Endodermal cell (in vitro differentiated cells): ENCODE data around the gene RPL36AL. TPM values are rescaled to one million over a fixed set of nuclear protein-coding genes. Genes with fewer than 3 reads are reported as not detected.

Source experiments
- DNase-seq: peaks from one replicate; pipeline ENCODE4 v3.0.0-alpha.2; 2017
- H3K27ac ChIP-seq: 2 replicates; pipeline ENCODE4 v1.5.1; 2013; ENCODE audit warnings: mild to moderate bottlenecking, low read depth, low read length, moderate library complexity
- H3K27me3 ChIP-seq: 2 replicates; pipeline ENCODE4 v1.6.1; 2013; ENCODE audit warnings: mild to moderate bottlenecking, low read length, moderate library complexity; ENCODE audit not compliant: insufficient read depth, control insufficient read depth, poor library complexity, severe bottlenecking
- H3K36me3 ChIP-seq: 2 replicates; pipeline ENCODE4 v1.7.0; 2013; ENCODE audit warnings: mild to moderate bottlenecking, low read length, moderate library complexity; ENCODE audit not compliant: control insufficient read depth, insufficient read depth
- H3K4me1 ChIP-seq: one replicate; pipeline ENCODE4 v1.7.0; 2013; ENCODE audit warnings: low read length; ENCODE audit not compliant: control insufficient read depth, insufficient read depth
- H3K4me3 ChIP-seq: 2 replicates; pipeline ENCODE4 v1.5.1; 2013; ENCODE audit warnings: mild to moderate bottlenecking, low read length, moderate library complexity
- H3K9ac ChIP-seq: 2 replicates; pipeline ENCODE4 v1.6.1; 2013; ENCODE audit warnings: mild to moderate bottlenecking, low read length, moderate library complexity; ENCODE audit not compliant: poor library complexity, severe bottlenecking; ENCODE audit errors: extremely low read depth
- H3K9me3 ChIP-seq: 2 replicates; pipeline ENCODE4 v1.6.1; 2013; ENCODE audit warnings: mild to moderate bottlenecking, low read length, moderate library complexity; ENCODE audit not compliant: control insufficient read depth
- H3K27ac Mint-ChIP-seq: 2 replicates; pipeline ENCODE4 v1.8.0; 2020; ENCODE audit warnings: mixed read lengths
- H3K27me3 Mint-ChIP-seq: 2 replicates; pipeline ENCODE4 v1.8.0; 2021; ENCODE audit warnings: mild to moderate bottlenecking, mixed read lengths; ENCODE audit not compliant: insufficient read depth
- H3K36me3 Mint-ChIP-seq: 2 replicates; pipeline ENCODE4 v1.8.0; 2020; ENCODE audit warnings: low read depth, mixed read lengths
- H3K4me1 Mint-ChIP-seq: 2 replicates; pipeline ENCODE4 v1.8.0; 2020; ENCODE audit warnings: mixed read lengths
- H3K4me3 Mint-ChIP-seq: 2 replicates; pipeline ENCODE4 v1.8.0; 2020; ENCODE audit warnings: mild to moderate bottlenecking, moderate library complexity, mixed read lengths
- H3K9me3 Mint-ChIP-seq: 2 replicates; pipeline ENCODE4 v1.8.0; 2020; ENCODE audit warnings: mild to moderate bottlenecking, mixed read lengths
- WGBS, 2 experiments: methylation state at CpG; one replicate each; pipeline versions ENCODE4 v1.1.5 to v1.1.7; 2013; ENCODE audit warnings: missing lambda C conversion rate in 2 of 2, mixed read lengths in 1 of 2; ENCODE audit not compliant: insufficient coverage in 1 of 2, insufficient read length in 1 of 2; 5-methylcytosine and 5-hydroxymethylcytosine counted together
- total RNA-seq, 2 donors: library from RNA; stranded (reverse); fragmentation: NEBNext Ultra II Directional in 1 of 2; extraction: Animal tissue kit (Norgen Biotek cat#: 25700) in 1 of 2; gene quantifications; 2 replicates in 1 of 2; 3 replicates in 1 of 2; pipeline ENCODE4 v1.2.1, GENCODE V29; 2021
- TF ChIP-seq, protein P1 (sequence below): fragments of 200-600 bp; sonication (generic); conservative IDR thresholded peaks from 2 replicates; pipeline ENCODE4 v1.5.0; 2021; ENCODE audit warnings: antibody characterized with exemption, mild to moderate bottlenecking

The RPL36AL gene
- total RNA-seq, 2 donors from 2014 or later: 167 to 176 TPM

DNA sequence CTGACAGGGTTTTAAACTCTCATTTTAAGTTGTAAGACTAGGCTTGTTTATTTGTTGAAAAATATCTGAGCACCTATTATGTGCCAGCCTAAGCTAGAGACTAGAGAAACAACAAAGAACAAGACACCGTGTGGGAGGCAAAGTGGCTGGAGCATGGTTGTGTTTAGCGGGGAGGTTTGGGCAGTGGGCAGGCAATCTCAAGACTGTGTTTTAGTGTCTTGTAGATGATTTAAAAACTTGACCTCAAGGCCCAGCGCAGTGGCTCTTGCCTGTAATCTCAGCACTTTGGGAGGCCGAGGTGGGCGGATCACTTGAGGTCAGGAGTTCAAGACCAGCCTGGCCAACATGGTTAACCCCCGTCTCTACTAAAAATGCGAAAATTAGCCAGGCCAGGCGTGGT lies 7.8 kb downstream of the RPL36AL start:
- no peak for DNase-seq
- H3K36me3 ChIP-seq: peaks cover 37% of the 10 kb centered on the region
- no peak overlapping the region for H3K4me3 ChIP-seq
- Mint-ChIP-seq H3K4me3 (no peak overlapping the region), H3K4me1 (no peaks in the 10 kb centered on the region), H3K27me3 (no peaks in the 10 kb centered on the region), H3K27ac (no peak overlapping the region), H3K36me3 (peaks cover 22% of the 10 kb centered on the region), H3K9me3 (no peaks in the 10 kb centered on the region)
- H3K27ac ChIP-seq: no peak overlapping the region
- no peaks in the 10 kb centered on the region for H3K4me1 ChIP-seq
- H3K9me3 ChIP-seq: no peaks in the 10 kb centered on the region
- TF ChIP-seq, protein P1, sequence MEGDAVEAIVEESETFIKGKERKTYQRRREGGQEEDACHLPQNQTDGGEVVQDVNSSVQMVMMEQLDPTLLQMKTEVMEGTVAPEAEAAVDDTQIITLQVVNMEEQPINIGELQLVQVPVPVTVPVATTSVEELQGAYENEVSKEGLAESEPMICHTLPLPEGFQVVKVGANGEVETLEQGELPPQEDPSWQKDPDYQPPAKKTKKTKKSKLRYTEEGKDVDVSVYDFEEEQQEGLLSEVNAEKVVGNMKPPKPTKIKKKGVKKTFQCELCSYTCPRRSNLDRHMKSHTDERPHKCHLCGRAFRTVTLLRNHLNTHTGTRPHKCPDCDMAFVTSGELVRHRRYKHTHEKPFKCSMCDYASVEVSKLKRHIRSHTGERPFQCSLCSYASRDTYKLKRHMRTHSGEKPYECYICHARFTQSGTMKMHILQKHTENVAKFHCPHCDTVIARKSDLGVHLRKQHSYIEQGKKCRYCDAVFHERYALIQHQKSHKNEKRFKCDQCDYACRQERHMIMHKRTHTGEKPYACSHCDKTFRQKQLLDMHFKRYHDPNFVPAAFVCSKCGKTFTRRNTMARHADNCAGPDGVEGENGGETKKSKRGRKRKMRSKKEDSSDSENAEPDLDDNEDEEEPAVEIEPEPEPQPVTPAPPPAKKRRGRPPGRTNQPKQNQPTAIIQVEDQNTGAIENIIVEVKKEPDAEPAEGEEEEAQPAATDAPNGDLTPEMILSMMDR: no peak
- H3K9ac ChIP-seq: no peak overlapping the region
- WGBS, 2 experiments: 94 to 95% methylated on average over 8 of the region's 8 CpGs
- no peaks in the 10 kb centered on the region for H3K27me3 ChIP-seq

DNA sequence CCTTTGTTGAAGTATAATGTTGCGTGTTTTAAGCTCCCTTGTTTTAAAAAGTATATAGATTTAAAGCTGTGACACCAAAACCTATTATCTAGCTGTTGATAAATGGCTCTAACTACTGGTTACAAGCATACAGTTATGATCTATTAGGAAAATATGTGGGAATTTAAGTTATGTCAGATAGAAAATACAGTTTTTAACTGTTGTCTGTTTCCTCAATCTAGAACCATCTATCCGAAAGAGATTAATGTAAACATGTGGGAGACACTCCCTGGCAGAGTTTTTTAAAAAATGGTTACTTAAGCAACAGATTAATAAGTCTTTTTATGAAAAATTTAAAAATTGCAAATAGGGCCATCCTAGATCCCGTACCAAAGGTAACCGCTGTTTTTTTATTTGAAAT lies 8.2 kb downstream of the RPL36AL start:
- Histone ChIP-seq H3K4me1 (no peaks in the 10 kb centered on the region), H3K36me3 (peaks cover 37% of the 10 kb centered on the region), H3K9me3 (no peaks in the 10 kb centered on the region), H3K27me3 (no peaks in the 10 kb centered on the region), H3K27ac (no peak overlapping the region), H3K9ac (no peak overlapping the region), H3K4me3 (no peak overlapping the region)
- TF ChIP-seq, protein P1: no peak
- H3K27ac Mint-ChIP-seq: no peak overlapping the region
- no peaks in the 10 kb centered on the region for H3K9me3 Mint-ChIP-seq
- no peaks in the 10 kb centered on the region for H3K27me3 Mint-ChIP-seq
- WGBS, 2 experiments: 96 to 99% methylated on average over 3 to 4 of the region's 4 CpGs
- H3K4me3 Mint-ChIP-seq: no peak overlapping the region
- DNase-seq: no peak
- no peaks in the 10 kb centered on the region for H3K4me1 Mint-ChIP-seq
- H3K36me3 Mint-ChIP-seq: peaks cover 24% of the 10 kb centered on the region

- H3K9me3 ChIP-seq: no peaks in the 10 kb centered on the region
- no peaks in the 10 kb centered on the region for H3K27me3 ChIP-seq
- no peak overlapping the region for H3K27ac ChIP-seq
- no peak overlapping the region for H3K9ac ChIP-seq
- no peaks in the 10 kb centered on the region for H3K4me1 Mint-ChIP-seq
- H3K4me3 Mint-ChIP-seq: no peak overlapping the region
- no peaks in the 10 kb centered on the region for H3K4me1 ChIP-seq
- H3K27ac Mint-ChIP-seq: no peak overlapping the region
- peaks cover 31% of the 10 kb centered on the region for H3K36me3 ChIP-seq
- no peak overlapping the region for H3K4me3 ChIP-seq
- no peak for DNase-seq
- H3K36me3 Mint-ChIP-seq: peaks cover 29% of the 10 kb centered on the region
- 86 to 88% methylated on average over 6 of the region's 6 CpGs for WGBS, 2 experiments
- no peaks in the 10 kb centered on the region for H3K27me3 Mint-ChIP-seq
- TF ChIP-seq, protein P1: no peak
- no peaks in the 10 kb centered on the region for H3K9me3 Mint-ChIP-seq
Measured at GRCh38 chr14:49607583-49607982, 12.8 kb downstream of the RPL36AL start.
